ENCODE results near the gene TAF6L.
A peak's percentile ranks its signal among the peaks of the same experiment; 100 is the strongest.
"Not testable (repeated sequence)": the region's sequence is repeated elsewhere in the genome, so short reads cannot be mapped to it uniquely, and the experiment has no call there.

Gene TAF6L

DNA sequence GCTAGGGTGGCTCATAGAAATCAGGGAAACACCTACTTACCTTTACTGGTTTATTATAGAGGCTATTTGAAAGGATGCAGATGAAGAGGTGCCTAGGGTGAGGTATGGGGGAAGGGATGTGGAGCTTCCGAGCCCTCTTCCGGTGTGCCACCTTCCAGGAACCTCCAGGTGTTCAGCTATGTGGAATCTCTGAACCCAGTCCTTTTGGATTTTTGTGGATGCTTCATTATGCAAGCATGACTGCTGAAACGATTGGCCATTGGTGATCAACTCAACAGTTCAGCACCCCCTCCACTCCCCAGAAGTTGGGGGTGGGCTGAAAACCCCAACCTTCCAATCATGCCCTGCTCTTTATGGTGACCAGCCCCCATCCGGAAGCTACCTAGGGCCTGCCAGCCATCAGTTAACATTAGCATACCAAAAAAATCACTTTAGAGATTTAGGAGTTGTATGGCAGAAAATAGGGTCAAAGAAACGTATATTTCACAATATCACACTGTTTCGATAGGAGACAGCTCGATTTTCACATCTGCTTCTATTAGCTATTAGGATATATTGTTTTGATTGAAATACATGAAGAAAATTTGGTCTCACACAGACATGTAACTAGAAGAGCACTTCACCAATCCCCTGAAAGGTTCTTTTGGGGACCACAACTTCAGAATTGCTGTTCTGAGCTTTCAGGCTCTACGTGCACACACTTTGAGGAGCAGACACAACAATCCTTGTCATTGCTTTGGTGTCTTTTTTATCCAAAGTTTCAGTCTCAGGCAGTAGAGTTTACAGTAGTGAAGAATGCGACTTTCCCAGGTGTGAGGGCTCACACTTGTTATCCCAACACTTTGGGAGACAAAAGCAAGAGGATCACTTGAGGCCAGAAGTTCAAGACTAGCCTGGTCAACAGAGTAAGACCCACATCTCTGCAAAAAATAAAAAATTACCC, 13.1 kb upstream of the TAF6L start:
- no peak for DNase-seq

- not testable (repeated sequence) for DNase-seq
These were observed 10.3 kb upstream of the TAF6L start for GRCh38 chr11:62760867-62761227.

DNA sequence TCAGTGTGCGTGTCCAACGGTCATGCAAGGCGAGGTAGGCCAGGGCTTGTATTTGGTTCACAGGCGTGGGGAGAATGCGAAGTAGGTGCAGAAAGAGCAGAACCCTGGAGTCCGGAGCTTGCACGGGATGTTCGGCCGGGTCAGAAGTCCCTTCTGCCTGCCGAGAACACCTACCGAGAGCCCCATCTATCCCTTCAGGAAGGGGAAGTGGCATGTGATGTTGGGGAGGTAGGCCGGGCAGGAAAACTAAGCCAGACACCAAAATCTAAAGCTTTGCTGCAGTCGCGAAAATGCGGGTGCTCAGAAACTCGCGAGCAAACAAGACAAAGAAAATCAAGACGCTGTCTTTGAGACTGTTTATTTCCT, 435 bp upstream of the TAF6L start:
- DNase-seq = no peak

- no peak for DNase-seq
These were observed 3.2 kb downstream of the TAF6L start for GRCh38 chr11:62774407-62774806.

GRCh38 chr11:62775646-62776045, 4.5 kb downstream of the TAF6L start:
- no peak for DNase-seq

DNA sequence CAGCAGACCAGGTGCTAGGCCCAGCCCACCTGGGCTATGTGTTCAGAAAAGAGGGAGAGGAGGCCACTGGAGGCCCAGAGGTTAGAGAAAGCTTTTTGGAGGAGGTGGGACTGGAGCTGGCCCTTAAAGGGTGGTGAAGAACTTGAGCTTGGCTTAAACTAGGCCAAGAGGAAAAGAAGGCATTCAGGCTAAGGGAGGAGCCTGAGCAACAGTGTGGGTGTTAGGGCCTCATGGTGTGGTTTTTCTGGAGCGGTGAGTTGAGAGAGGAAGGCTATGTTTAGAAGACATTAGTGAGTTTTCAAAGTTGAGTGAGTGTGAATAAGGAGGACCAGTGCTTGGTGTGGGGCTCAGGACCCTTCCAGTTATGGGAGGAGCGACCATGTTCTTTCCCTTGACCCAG, 6.2 kb downstream of the TAF6L start:
- DNase-seq = no peak

- no peak for DNase-seq
These were observed 7.2 kb downstream of the TAF6L start for GRCh38 chr11:62778441-62778840.

GRCh38 chr11:62782753-62783152, 11.6 kb downstream of the TAF6L start:
- no peak for DNase-seq

DNA sequence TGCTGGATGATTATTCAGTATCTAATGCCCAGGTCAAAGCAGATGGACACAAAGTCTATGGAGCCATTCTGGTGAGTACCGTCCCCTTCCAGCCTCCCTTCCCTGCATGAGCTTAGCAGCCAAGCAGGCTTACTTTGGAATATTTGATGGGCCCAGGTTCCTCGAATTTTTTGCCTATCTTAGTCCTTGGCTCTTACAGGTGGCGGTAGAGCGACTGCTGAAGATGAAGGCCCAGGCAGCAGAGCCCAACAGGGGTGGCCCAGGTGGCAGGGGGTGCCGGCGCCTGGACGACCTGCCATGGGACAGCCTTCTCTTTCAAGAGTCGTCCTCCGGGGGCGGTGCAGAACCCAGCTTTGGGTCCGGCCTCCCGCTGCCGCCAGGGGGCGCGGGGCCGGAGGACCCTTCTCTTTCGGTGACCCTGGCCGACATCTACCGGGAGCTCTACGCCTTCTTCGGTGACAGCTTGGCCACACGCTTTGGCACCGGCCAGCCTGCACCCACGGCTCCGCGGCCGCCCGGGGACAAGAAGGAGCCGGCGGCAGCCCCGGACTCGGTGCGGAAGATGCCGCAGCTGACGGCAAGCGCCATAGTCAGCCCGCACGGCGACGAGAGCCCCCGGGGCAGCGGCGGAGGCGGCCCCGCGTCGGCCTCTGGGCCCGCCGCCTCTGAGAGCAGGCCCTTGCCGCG, 15.3 kb downstream of the TAF6L start:
- peak; percentile 33 for DNase-seq

DNA sequence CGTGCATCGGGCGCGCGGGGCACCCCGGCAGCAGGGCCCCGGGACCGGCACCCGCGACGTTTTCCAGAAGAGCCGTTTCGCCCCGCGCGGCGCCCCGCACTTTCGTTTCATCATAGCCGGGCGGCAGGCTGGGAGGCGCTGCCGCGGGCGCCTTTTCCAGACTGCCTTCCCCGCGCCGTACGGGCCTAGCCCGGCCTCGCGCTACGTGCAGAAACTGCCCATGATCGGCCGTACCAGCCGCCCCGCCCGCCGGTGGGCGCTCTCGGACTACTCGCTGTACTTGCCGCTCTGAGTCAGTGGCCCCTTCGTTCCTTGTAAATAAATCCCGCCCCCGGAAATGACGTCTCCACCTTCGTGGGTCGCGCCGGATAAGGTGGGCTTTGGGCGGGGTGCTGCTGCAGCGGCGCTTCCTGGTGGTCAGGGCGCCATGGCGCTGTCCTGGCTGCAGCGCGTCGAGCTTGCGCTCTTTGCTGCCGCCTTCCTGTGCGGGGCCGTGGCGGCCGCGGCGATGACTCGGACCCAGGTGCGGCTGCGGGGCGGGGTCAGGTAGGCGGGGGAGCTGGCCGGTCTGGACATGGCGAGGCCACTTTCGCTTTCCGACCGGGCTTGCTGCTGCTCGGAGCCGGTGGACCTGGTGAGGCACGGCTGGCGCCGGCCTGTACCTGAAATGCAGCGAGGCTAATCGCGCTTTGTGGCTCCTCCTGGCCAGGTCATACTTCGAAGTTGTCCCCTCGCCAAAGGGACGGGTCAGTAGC, 16.0 kb downstream of the TAF6L start, which contains the start of gene TMEM179B:
TMEM179B (plus strand) TSS at position 398 of the 755 bp plus-strand sequence; CDS start at position 428, 30 bp downstream.
- peak; percentile 79 for DNase-seq

DNA sequence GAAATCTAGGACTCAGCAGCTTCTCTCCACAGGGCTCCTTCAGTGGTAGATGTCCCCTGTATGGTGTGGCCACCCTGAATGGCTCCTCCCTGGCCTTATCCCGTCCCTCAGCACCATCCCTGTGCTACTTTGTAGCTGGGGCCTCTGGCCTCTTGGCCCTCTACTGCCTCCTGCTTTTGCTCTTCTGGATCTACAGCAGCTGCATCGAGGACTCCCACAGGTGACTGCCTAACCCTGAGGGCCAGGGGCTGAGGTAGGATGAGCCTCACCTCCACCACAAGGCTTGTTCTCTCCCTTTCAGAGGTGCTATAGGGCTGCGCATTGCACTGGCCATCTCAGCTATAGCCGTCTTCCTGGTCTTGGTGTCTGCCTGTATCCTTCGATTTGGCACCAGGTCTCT, 17.8 kb downstream of the TAF6L start:
- DNase-seq = no peak

GRCh38 chr11:62789576-62789975, 18.4 kb downstream of the TAF6L start:
- no peak for DNase-seq

DNA sequence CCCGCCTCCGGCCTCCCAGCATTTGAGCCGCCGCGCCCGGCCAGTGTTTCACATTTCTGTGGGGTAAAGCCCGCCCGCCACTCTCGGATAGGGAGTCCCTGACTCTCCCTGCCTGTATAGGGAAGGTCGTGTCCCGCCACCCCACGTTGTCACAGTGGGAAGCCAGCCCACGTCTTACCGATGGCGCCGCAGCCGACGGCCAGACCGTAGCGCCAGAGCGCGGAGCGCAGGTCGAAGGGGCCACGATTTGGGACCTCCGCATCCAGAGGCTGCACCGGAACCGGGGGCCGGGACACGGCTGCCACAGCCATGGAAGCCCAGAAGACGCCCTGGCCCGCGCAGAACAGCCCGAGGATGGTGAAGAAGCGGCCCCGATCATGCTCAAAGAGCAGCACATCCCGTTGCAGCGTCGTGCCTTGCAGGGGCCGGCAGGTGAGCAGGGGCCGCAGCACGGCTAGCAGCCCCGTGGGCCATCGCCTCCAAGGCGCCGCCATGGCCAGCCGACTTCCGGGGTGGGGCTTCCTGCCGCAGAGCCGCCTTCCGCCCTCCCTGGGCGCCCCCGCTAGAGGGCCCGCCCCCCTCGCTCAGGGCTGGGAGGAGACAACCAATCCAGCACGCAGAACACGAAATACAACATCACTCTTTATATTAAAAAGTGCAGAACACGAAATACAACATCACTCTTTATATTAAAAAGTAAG, 20.5 kb downstream of the TAF6L start, which contains the start of gene TMEM223:
TMEM223 (minus strand) TSS at position 506 of the 701 bp plus-strand sequence; CDS start at position 494, 12 bp downstream.
- DNase-seq = peak; percentile 18

DNA sequence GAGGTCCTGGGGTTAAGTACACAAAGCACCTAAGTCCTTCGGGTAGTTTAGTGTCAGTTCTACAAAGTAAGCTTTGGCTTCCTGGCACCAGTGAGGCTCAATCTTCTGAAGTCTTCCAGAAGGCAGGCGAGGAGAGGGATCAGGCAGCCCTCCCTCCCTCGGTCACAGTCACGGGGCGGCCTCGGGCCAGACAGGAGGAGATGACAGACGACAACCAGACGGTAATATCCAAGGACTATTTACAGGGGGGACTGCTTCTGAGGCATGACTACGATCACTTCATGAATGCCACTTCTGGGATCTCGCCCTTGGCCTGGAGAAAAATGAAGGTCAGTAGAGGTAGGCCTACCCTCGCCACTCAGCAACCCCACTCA, 21.0 kb downstream of the TAF6L start:
- DNase-seq = no peak

DNA sequence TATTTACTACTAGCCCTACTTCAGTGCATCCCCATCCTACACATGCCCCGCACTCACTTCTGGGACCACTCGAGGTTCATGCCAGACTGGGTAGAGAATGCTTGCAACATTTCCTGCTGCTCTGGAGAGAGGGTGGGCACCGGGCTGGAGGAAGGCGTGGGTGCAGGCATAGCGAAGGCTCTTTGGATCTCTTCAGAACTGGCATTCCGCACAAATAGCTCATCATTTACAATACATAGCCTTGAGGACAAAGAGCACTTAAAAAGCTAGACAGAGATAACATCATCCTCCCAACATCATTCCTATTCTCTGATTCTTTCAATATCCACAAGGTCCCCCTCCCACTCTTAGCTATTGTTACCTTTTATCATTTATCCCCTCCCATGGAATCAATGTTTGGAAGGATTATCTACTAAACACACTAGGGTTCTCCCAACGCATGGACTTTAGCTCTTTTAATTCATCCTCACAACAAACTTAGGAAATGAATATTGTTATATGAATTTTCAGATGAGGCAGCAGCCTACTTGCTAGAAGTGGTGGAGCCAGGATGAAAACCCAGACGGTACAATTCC, 23.1 kb downstream of the TAF6L start:
- DNase-seq = no peak

DNA sequence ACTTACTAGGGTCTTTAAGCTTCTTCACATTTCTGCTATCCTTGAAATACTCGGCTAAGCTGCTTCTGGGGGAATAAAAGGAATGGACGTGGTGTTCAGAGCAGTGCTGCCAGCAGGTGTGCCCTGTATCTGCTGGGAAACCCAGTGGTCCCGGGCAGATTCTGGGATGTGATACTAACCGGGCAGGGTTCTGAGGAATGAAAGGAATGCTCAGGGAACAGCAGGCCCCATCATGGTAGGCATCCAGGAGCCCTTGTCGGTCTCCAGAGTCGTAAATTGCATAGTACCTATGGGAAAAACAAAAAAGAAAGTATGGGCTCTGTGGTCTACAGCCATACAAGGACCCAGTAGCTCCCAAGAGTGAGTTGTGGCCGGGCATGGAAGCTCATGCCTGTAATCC, 25.1 kb downstream of the TAF6L start:
- no peak for DNase-seq

DNA sequence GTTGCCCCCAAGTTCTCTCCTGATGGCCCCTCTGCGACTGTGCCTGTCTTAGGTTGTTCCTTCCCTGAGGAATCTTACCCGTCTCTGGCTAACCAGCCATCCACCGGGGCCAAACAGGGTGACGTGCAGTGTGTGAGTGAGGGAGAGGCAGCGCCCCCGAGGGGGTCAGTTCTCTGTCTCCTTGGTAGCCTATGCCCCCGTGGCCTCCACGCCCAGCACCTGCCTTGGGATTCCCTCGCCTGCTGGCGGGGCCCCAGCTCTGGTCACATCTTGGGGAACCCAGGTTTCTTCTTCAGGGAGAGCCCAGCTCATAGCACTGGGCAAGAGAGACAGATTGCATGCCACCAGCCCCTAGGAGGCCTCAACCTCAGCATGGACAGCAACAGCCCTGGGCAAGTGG, 28.3 kb downstream of the TAF6L start:
- no peak for DNase-seq

GRCh38 chr11:62801071-62801470, 29.9 kb downstream of the TAF6L start:
- no peak for DNase-seq

DNA sequence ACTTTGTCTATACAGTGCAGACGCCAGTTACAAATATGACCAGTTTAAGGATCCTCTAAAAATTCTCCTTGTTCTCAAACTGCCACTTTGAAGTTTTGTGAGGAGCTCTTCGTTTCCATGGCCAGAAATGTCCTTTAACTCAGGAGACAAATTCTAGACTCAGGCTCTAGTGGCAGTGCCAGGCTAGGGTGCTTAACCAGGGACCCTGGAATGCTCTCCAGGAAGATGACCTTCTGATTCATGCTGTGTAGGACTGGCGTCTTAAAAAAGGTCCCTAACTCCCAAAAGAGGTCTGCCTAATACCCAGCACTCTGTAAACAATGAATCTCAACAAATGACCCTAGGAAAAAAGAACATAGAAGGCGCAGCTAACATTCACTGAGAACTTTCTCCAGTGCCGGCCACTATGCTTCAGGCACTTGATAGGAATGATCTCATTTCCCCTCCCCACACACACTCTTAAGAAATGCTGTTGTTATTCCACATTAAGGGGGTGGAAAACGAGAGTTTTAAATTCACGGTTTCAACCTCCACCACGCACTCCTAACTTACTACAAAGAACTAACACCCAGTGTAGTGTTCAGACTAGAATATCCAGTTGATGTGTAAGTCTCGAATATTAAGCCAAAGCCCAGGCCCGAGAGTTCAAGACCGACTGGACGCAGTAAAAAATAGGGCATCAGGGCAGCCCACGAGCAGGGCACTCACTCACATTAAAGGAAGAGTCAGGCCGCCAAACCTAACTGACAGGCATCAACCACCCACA, 33.3 kb downstream of the TAF6L start:
- no peak for DNase-seq

DNA sequence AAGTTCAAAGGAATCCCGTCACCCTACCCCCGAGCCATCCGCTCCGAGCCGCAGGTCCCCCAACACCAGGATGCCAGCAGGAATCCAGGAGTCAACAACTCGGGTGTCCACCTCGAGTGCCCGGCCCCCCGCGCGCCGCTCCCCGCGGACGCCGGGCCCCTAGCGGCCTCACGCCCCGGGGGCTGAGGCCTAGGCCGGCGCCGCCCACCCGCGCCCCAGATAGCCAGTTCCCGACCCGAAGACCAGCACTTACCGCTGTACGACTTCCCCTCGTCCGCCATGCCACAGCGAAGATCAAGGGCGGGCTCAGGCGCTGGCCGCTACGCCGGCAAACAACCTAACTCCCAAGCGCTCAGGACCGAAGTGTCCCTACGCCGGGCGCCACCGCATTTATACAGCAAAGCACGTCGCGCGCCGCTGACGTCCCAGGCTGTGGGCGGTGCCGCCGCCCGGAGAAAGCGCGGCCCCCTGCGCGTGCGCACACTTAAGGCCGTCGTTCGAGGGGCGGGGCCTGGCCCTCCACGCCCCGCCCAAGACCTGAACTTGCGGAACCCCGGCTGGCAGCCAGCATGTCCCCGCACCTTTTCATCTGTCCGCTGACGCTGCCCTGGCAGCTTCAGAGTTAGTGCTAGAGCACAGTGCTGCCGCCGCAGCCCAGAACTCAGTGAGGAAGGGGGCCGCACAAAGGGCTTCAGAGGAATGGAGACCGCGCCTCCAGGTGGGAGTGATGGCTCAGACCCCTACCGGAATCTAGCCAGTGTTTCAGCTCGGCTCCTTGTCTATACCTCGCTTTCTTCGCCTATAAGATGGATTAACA, 34.1 kb downstream of the TAF6L start, which contains the start of gene NXF1:
NXF1 (minus strand) TSS at position 365 of the 817 bp plus-strand sequence; CDS start at position 281, 84 bp downstream.
- peak; percentile 77 for DNase-seq

All from SHP77 treated with DMSO at 0.1 percent for 48 hours (cell line).